GM18861 (cell line): ENCODE data around the gene SHD.
"Not testable (repeated sequence)": the region's sequence is repeated elsewhere in the genome, so short reads cannot be mapped to it uniquely, and the experiment has no call there.

Experiments
- ATAC-seq: cut with Tn5 transposase; IDR thresholded peaks from one replicate; pipeline ENCODE4 v1.9.1; 2021; ENCODE audit not compliant: unreplicated experiment

Gene SHD

DNA sequence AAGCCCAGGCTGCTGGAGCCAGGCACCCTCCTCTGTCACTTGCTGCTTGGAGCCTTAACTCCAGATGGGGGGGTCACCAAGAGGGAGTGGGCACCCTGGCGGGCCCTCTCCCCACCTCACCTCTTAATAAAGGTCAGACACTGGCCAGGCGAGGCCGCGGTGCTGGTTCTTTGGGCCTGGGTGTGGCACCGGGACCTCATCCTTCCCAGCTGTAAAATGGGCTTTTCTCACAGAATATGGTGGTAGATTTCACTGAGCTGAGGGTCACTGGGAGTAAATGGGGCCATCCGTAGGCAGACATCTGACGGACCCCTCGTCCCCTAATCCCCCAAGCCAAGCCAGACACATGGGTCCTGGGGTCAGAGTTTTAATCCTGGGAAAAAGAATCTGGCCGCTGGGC, 44.6 kb downstream of the SHD start:
- no peak for ATAC-seq

DNA sequence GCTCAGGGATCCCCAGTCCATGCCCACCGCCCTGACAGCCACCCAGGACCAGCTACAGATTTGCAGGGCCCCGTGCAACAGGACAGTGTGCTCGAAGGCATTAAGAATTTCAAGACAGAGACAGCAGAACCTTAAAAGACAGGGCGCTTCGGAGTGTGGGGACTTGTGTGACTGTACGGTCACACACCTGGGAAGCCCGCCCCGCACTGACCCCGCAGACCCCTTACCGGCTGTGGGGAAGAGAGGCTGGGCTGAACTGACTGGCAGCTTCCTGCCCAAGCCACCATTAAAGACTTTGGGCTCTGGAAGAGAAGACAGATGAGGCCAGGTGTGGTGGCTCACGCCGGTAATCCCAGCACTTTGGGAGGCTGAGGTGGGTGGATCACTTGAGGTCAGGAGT, 45.2 kb downstream of the SHD start:
- ATAC-seq: no peak

DNA sequence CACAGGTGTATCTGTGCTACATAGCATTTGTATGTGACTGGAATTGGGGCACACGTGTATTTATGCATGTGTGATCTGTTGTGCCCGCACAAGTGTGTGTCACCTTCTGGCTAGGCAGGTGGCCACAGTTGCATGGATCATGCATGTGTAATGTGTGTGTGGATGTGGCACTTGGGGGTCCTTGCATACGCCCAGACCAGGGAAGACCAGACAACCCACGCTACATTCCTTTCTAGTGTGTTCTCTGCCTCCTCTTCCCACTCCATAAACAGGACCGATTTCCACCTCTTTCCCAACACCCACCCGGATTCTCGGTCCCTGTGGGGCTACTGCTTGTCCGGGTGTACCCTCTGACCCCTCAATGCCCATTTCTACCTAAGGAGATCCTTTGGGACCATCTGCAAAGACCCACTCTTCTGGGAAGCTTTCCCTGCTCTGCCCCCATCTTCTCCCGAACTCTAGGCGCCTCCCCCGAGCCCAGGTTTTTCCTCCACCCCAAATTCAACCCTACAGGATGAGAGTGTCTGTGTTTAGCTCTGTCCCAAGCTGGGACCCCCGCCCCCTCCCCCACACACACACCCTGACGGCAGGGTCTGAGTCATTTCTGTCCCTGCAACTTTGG, 47.3 kb downstream of the SHD start:
- ATAC-seq: no peak

DNA sequence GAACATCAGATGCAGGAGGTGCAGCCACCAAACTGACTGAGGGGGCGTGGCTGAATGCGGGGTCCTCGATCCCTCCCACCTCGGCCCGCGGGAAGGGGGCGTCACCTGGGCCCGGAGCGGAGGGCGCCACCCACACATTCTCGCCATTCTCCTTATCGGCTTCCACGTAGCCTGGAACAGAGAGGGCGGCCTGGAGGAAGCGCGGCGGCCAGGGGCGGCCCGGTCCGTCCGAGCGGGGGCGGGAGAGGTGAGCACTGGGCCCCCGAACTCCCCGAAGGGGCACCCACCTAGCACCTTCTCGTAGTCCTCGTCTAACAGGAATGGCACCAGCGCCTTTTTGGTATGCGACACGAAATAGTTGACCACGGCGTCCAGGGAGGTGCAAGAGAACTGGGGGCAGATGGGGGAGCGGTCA, 47.8 kb downstream of the SHD start:
- no peak for ATAC-seq

DNA sequence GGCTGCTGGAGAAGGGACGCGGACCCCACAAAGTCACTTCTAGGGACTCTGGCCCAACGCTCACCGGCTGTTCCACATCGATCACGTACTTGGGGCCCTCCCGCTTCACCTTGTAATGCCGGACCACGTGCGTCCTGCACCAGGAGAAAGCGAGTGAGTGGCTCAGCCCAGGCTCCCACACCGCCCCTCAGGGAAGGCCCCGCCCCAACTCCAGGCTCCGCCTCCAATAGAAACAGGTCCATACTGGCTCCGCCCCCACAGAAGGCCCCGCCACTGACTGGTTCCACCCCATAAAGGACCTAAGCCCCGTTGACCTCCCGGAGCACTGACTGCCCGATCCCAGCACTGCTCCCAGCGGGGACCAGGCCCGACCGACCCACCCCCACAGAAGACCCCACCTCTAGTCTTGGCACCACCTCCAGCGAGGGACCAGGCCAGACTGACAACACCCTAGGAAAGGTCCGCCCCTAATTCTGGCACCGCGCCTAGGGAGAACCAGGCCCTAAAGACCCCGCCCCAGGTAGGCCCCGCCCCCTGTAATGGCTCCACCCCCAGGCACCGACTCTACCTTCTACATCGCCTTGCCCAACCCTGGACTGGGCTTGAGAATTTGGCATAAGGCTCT, 48.3 kb downstream of the SHD start:
- ATAC-seq: no peak

DNA sequence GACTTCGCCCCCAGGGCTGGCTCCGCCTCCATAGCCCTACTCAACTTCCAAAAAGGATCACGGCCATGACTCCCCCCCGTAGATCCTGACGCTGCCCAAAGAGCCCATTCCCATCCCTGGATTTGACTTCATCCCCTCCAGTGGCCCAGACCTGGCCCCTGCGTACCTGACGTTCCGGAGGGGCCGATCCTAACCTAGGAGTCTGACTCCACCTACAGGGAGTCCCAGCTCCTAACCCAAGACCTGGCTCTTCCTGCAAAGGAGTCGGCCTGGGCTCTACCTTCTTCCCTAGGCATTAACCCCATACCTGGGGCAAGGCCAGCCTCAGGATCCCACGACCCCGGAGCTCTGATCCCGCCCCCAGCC, 48.8 kb downstream of the SHD start:
- ATAC-seq: no peak

DNA sequence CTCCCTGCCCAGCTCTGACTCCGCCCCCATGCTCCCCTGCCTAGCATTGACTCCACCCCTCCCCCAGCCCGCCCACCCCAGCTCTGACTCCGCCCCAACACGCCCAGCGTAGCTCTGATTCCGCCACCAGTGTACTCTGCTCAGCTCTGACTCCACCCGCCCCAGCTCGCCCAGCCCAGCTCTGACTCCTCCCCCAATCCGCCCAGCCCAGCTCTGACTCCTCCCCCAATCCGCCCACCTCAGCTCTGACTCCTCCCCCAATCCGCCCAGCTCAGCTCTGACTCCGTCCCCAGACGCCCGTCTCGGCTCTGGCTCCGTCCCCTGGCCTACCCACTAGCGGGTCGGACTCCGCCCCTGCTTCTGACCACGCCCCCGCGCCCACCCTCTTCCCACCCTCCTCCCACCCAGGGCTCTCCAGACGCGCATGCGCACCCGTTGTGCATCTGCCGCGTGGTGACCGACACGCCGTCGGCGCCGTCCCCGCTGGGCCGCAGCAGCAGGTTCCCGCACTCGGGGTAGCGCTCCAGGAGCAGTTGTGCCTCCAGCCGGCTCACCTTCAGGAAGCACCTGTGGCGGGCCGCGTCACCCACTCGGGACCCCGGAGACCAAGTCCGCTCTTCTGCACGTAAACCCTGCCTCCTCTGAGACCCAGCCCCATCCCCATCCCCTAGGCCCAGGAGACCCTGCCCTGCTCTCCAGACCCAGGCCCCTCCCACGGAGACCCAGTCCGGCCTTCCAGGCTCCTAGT, 49.4 kb downstream of the SHD start:
- ATAC-seq: peak; percentile 60

DNA sequence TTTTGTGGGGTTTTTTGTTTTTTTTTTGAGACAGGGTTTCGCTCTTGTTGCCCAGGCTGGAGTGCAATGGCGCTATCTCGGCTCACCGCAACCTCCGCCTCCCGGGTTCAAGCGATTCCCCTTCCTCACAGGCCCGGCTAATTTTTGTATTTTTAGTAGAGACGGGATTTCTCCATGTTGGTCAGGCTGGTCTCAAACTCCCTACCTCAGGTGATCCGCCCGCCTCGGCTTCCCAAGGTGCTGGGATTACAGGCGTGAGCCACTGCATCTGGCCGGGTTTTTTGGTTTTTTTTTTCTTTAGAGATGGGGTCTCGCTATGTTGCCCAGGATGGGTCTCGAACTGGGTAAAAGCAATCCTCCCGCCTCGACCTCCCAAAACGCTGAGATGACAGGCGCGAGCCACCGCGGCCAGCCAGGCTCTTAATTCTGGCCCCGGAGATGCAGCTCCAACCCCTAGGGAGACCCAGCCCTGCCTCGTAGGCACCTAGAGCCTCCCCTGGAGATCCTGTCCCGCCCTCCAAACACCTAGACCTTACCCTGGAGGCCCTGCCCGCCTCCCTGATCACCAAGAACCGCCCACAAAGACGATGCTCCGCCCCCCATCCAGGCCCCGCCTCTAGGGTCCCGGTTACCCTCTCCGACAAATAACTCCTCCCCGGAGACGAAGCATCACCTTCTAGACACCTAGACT, 50.1 kb downstream of the SHD start:
- ATAC-seq: not testable (repeated sequence)

DNA sequence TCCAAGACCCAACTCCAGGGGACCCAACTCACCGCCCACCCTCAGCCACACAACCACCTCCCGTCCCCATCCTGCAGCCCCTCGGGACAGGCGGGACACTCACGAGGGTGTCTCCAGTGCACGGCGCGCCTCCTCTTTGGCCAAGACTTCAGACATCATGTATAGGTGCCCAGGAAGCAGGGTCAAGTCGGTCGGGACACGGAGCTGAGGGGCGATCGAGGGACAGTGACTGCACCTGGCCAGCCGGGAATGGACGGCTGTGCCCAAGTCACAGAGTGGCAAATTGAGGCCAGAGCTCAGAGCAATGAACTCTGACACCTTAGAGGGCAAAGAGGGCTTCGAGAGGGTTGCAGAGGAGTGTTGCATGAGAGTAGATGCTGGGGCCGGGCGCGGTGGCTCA, 50.8 kb downstream of the SHD start:
- no peak for ATAC-seq

DNA sequence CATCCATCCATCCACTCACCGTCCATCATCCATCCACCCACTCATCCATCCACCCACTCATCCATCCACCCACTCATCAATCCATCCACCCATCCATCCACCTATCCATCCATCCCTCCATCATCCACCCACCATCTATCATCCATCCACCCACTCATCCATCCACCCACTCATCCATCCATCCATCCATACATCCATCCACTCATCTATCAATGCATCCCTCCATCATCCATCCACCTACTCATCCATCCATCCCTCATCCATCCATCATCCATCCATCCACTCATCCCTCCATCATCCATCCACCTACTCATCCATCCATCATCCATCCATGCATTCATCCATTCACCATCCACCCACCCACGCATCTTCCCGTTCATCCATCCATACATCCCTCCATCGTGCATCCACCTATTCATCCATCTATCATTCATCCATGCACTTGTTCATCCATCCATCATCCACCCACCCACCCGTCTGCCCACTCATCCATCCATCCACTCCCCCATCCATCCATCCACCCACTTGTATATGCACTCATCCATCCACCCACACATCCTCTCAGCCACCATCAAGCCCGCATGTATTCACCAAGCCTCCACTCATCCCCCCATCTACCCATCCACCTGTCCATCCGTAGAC, 56.0 kb downstream of the SHD start:
- ATAC-seq: no peak

DNA sequence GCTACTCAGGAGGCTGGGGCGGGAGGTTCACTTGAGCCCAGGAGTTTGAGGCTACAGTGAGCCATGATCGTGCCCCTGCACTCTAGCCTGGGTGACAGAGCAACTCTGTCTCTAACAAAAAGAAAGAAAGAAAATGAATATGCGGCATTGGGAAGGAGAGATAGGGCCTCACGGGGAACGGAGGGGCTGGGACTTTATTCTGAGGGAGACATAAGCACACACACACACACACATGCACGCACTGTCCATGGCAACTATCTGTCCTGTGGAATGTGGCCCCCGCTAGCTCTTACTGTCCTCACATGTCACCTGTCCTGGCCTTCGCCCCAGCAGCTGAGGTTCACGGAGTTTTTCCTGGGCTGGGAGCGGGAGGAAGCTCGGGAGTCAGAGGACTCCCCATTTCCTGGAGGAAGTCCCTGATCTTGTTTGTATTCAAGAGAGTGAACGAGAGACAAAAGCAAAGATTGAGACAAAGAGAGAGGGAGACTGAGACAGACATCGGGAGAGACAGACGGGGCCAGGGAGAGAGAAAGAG, 58.9 kb downstream of the SHD start:
- ATAC-seq: no peak

- no peak for ATAC-seq
Measured at GRCh38 chr19:4338441-4339355, 59.6 kb downstream of the SHD start, which contains the start of gene STAP2. Gene STAP2, minus strand, starts transcription at chr19:4338827. Its CDS starts 74 bp downstream, at chr19:4338753.
